MM.1S (cell line): ENCODE measurements around the gene COPS8.

Source experiments
- DNase-seq: peaks from one replicate; pipeline ENCODE4 v3.0.0-alpha.2; 2015
- H2AFZ ChIP-seq: fragments of 300-600 bp; sonication (generic); 2 replicates; pipeline ENCODE4 v1.6.0; 2016; ENCODE audit warnings: antibody characterized with exemption, low read length
- H3F3A ChIP-seq: fragments of 300-600 bp; sonication (generic); 2 replicates; pipeline ENCODE4 v1.6.1; 2016; ENCODE audit warnings: mild to moderate bottlenecking, antibody characterized with exemption, low read length, moderate library complexity, mixed read lengths; ENCODE audit not compliant: insufficient read depth
- H3K27ac ChIP-seq: fragments of 300-600 bp; sonication (generic); 2 replicates; pipeline ENCODE4 v1.5.1; 2016; ENCODE audit warnings: mild to moderate bottlenecking, low read length
- H3K27me3 ChIP-seq: fragments of 300-600 bp; sonication (generic); replicated peaks from 2 replicates; pipeline ENCODE4 v1.6.0; 2016; ENCODE audit warnings: low read length; ENCODE audit not compliant: insufficient read depth
- H3K36me3 ChIP-seq: fragments of 300-600 bp; sonication (generic); replicated peaks from 2 replicates; pipeline ENCODE4 v1.6.1; 2016; ENCODE audit warnings: mild to moderate bottlenecking, low read length, mixed read lengths; ENCODE audit not compliant: insufficient read depth
- H3K4me1 ChIP-seq: fragments of 300-600 bp; sonication (generic); 2 replicates; pipeline ENCODE4 v1.6.1; 2016; ENCODE audit warnings: low read length, mixed read lengths
- H3K4me2 ChIP-seq: fragments of 300-600 bp; sonication (generic); 2 replicates; pipeline ENCODE4 v1.6.0; 2016; ENCODE audit warnings: low read depth, low read length
- H3K4me3 ChIP-seq: fragments of 300-600 bp; sonication (generic); 2 replicates; pipeline ENCODE4 v1.5.1; 2016; ENCODE audit warnings: low read length, mixed read lengths
- H3K79me2 ChIP-seq: fragments of 300-600 bp; sonication (generic); 2 replicates; pipeline ENCODE4 v1.6.1; 2016; ENCODE audit warnings: mixed run types, low read length, mixed read lengths
- H3K9ac ChIP-seq: fragments of 300-600 bp; sonication (generic); 2 replicates; pipeline ENCODE4 v1.6.1; 2016; ENCODE audit warnings: low read length, mixed read lengths
- H3K9me2 ChIP-seq: fragments of 300-600 bp; sonication (generic); replicated peaks from 2 replicates; pipeline ENCODE4 v1.6.1; 2016; ENCODE audit warnings: mild to moderate bottlenecking, low read length, mixed read lengths; ENCODE audit not compliant: insufficient read depth
- H3K9me3 ChIP-seq: fragments of 300-600 bp; sonication (generic); replicated peaks from 2 replicates; pipeline ENCODE4 v1.6.1; 2016; ENCODE audit warnings: mild to moderate bottlenecking, low read length, mixed read lengths; ENCODE audit not compliant: insufficient read depth
- H4K20me1 ChIP-seq: fragments of 300-600 bp; sonication (generic); 2 replicates; pipeline ENCODE4 v1.6.1; 2016; ENCODE audit warnings: mild to moderate bottlenecking, low read length, moderate library complexity, mixed read lengths; ENCODE audit not compliant: insufficient read depth
- EZH2 ChIP-seq: fragments of 300-600 bp; sonication (generic); optimal IDR thresholded peaks from 2 replicates; pipeline ENCODE3; 2017; ENCODE audit warnings: low read depth, mild to moderate bottlenecking, antibody characterized with exemption, low read length, mixed read lengths
- EZH2phosphoT487 ChIP-seq: fragments of 300-600 bp; sonication (generic); IDR thresholded peaks from 2 replicates; pipeline ENCODE4 v1.6.1; 2018; ENCODE audit warnings: antibody characterized with exemption, low read length
- TF ChIP-seq, protein P1 (sequence below): fragments of 300-600 bp; sonication (generic); IDR thresholded peaks from 2 replicates; pipeline ENCODE4 v1.5.1; 2016; ENCODE audit warnings: antibody characterized with exemption, low read length, mixed read lengths

COPS8 gene

GRCh38 chr2:237137626-237138323 lies 52.1 kb downstream of the COPS8 start:
- Histone ChIP-seq H3K27ac (no peak overlapping the region), H3K9ac (no peak overlapping the region), H3K4me1 (no peaks in the 10 kb centered on the region), H3K9me3 (no peaks in the 10 kb centered on the region), H3K36me3 (no peaks in the 10 kb centered on the region), H3F3A (no peaks in the 10 kb centered on the region), H3K27me3 (no peaks in the 10 kb centered on the region), H3K4me2 (no peak overlapping the region), H2AFZ (no peak overlapping the region), H4K20me1 (no peaks in the 10 kb centered on the region), H3K79me2 (no peaks in the 10 kb centered on the region), H3K4me3 (no peak overlapping the region), H3K9me2 (no peaks in the 10 kb centered on the region)
- no peak for DNase-seq
- TF ChIP-seq EZH2 (no peak), EZH2phosphoT487 (no peak)
- TF ChIP-seq, protein P1, sequence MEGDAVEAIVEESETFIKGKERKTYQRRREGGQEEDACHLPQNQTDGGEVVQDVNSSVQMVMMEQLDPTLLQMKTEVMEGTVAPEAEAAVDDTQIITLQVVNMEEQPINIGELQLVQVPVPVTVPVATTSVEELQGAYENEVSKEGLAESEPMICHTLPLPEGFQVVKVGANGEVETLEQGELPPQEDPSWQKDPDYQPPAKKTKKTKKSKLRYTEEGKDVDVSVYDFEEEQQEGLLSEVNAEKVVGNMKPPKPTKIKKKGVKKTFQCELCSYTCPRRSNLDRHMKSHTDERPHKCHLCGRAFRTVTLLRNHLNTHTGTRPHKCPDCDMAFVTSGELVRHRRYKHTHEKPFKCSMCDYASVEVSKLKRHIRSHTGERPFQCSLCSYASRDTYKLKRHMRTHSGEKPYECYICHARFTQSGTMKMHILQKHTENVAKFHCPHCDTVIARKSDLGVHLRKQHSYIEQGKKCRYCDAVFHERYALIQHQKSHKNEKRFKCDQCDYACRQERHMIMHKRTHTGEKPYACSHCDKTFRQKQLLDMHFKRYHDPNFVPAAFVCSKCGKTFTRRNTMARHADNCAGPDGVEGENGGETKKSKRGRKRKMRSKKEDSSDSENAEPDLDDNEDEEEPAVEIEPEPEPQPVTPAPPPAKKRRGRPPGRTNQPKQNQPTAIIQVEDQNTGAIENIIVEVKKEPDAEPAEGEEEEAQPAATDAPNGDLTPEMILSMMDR: no peak

- H3K4me2 ChIP-seq: no peak overlapping the region
- no peak overlapping the region for H3K9ac ChIP-seq
- no peaks in the 10 kb centered on the region for H3K4me1 ChIP-seq
- H3F3A ChIP-seq: no peaks in the 10 kb centered on the region
- H2AFZ ChIP-seq: no peak overlapping the region
- TF ChIP-seq EZH2 (no peak), EZH2phosphoT487 (no peak)
- TF ChIP-seq, protein P1: no peak
- H3K27me3 ChIP-seq: no peaks in the 10 kb centered on the region
- no peaks in the 10 kb centered on the region for H3K9me3 ChIP-seq
- no peak for DNase-seq
- no peak overlapping the region for H3K4me3 ChIP-seq
- H4K20me1 ChIP-seq: no peaks in the 10 kb centered on the region
- no peaks in the 10 kb centered on the region for H3K36me3 ChIP-seq
- H3K27ac ChIP-seq: no peak overlapping the region
- no peaks in the 10 kb centered on the region for H3K79me2 ChIP-seq
- H3K9me2 ChIP-seq: no peaks in the 10 kb centered on the region
Observed at GRCh38 chr2:237139123-237139675, 53.5 kb downstream of the COPS8 start.

DNA sequence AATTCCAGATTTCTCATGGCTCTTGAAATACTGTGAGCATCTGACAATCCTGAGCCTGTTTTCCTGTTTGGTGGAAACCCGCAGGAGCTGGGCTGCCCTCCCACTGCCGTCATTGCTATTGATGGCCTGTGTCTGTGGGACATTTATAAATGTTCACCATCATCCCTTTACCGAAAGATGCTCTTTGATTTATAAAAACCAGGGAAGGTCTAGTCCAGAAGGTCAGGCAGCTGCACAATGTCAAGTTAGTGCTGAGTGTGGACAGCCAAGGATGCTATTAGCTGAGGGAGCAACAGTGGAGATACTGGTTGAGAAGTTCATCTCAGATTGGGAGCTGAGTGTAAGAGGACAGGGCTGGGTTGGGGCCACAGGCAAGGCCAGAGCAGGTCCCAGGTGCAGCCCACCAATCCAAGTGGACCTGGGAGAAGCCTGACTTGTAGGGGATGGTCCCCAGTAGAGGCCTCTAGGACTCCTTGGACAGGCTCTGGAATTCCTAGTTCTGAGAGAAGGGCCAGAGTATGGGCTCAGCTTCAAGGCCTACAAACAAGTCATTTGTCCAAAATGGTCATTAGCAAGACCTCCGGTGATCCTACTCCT lies 55.1 kb downstream of the COPS8 start:
- Histone ChIP-seq H3K4me1 (no peaks in the 10 kb centered on the region), H3K9me2 (no peaks in the 10 kb centered on the region), H3K79me2 (no peaks in the 10 kb centered on the region), H3K4me2 (no peak overlapping the region), H3F3A (no peaks in the 10 kb centered on the region), H3K27ac (no peak overlapping the region), H2AFZ (no peak overlapping the region), H4K20me1 (no peaks in the 10 kb centered on the region), H3K9ac (no peak overlapping the region), H3K4me3 (no peak overlapping the region), H3K9me3 (no peaks in the 10 kb centered on the region), H3K36me3 (no peaks in the 10 kb centered on the region), H3K27me3 (no peaks in the 10 kb centered on the region)
- TF ChIP-seq, protein P1: no peak
- TF ChIP-seq EZH2 (no peak), EZH2phosphoT487 (no peak)
- DNase-seq: no peak
